Fibroblast of skin of right biceps (primary cell): Measurements from ENCODE around the gene RIPK1.
"Not testable (repeated sequence)": the region's sequence is repeated elsewhere in the genome, so short reads cannot be mapped to it uniquely, and the experiment has no call there.

Experiments used
- DNase-seq: peaks from one replicate; pipeline ENCODE4 v3.0.0-alpha.2; 2013

Gene RIPK1

DNA sequence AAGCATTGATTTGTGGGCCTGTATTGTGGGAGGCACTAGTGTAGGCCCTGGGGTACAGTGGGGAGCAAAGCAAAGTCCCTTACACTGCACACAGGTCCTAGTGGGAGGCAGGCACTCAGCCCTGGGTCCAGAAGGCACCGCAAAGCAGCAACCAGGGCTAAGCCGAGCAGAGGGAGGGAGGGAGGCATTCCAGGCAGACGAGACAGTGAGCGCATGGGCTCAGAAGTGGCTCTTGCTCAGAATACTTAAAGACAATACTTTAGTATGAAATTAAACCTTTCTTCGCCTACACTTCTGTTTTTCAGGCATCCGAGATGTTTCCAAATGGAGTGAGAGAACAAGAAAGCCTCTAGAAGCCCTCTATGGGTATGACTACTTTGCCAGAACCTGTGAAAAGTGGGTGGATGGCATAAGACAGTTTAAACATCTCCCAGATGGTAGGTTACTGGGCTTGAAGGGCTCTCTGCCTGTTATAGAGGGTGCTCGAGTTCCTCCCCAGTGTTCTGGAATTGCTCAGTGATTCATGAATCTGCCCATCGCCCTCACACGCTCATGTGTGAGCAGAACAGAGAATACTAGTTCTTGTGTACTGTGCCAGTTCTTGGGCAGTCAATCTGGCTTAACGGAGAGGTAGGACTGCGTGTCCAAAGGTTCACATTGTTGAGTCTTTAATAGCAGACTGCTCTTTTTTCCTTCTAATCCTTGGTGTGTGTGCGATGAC is 68.9 kb downstream of the RIPK1 start:
- peak; percentile 50 for DNase-seq

DNA sequence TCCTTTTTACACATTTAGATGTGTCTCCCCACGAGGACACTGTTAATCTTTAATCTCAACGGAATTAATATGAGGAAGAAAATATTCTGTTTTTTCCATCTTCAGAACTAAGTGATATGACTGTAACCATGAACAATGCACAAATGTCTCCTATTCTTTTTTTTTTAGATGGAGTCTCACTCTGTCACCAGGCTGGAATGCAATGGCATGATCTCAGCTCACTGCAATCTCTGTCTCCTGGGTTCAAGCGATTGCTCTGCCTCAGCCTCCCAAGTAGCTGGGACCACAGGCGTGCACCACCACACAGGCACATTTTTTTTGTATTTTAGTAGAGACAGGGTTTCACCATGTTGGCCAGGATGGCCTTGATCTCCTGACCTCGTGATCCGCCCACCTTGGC is 69.6 kb downstream of the RIPK1 start:
- peak; percentile 44 for DNase-seq

DNA sequence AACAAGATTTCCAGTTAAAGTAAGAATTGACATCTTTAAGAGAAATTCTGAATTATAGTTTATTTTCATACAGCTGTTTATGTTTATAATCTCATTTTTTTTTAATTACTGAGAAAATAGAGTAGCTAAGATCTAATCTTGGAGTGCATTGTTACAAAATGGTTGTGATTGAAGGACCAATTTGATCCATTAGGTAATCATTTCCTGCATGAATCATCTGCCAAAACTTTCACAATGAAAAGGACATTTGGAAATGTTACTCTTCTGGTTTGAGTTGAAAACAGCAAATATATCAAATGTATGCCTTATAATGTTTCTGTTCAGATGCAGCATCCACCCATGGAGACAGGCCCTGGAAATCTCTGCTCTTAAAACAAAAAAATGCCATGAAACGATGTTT is 70.0 kb downstream of the RIPK1 start:
- peak; percentile 49 for DNase-seq

DNA sequence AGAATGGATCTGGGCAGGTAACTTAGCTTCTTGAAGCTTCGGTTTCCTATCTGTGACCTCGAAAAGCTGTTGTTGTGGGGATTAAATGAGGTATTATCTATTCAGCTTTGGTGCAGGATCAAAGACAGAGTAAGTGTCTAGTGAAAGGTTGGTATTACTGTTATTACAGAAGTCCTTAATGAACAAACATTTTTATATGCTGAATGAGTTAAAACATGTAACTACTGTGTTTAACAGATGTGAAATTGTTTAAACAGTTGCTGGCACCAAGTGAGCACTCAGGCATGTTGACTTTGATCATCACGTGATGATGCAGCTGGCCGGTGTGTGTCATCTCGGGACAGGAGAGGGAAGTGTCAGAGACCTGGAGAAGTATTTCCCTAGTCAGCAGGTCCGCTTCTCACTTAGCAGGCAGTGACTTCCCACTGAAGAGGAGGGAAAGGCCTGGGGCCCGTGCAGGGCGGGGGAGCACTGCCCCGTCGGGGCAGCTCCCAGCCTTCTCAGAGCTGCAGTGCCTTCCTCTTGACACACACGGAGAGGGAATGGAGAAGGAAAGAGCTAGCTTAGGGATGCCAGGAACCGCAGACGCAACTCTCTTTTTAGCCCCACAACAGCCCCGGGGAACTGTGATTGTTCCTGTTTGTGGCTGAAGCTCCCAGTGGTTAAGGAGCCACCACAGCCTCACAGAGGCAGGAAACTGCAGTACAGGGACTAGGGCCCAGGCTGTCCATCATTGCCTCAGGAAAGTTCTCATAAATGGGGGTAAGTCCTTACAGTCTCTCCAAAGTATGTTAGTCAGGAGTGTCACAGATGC is 71.0 kb downstream of the RIPK1 start:
- peak; percentile 77 for DNase-seq

DNA sequence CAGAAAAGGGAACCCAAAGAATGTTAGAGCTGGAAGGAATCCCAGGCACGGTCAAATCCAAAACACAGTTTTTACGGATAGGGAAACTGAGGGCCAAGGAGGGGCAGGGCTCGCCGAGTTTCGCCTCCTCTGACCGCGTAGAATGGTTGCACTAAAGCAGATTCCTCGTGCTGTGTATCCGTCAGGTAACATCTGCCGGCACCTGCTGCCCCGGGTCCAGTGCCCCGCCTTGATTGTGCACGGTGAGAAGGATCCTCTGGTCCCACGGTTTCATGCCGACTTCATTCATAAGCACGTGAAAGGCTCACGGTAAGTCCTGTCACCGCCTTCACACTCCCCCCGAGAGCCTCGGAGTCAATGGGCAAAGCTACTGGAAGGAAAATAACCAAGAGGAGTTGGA is 71.9 kb downstream of the RIPK1 start:
- DNase-seq, result no peak

DNA sequence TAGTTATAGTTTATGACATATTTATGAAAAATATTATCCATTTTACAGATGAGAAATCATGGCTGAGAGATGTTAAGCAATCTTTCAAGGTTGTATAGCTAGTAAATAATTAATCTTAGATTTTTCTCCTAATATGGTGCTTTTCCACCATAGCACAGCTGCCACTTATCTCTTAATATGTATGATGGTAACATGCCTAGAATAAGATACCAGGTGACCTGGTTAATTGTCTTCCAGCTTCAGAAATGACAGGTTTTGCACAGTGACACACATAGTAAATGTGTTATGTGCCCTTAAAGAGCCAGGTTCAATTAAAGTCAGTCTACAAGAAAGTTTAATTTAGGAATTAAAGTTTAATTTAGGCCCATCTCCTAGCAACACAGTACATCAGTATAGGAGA is 74.2 kb downstream of the RIPK1 start:
- DNase-seq, result no peak

DNA sequence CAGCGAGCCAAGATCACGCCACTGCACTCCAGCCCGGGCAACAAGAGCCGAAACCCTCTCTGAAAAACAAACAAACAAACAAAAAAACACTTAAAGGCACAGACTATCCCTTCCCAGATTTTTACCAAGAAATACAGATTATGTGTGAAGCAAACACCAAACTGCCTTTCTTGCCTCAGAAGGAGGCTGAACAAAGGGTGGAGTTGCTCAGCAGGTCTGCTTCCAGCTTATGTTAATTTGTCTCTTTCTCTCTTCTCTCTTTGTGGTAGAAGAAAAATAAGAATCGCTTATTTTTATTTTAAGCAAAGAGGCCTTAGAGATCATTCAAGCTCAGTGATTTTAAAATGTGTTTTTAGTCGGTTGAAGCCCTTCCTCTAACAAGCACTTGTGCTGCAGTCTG is 74.9 kb downstream of the RIPK1 start:
- DNase-seq, result no peak

DNA sequence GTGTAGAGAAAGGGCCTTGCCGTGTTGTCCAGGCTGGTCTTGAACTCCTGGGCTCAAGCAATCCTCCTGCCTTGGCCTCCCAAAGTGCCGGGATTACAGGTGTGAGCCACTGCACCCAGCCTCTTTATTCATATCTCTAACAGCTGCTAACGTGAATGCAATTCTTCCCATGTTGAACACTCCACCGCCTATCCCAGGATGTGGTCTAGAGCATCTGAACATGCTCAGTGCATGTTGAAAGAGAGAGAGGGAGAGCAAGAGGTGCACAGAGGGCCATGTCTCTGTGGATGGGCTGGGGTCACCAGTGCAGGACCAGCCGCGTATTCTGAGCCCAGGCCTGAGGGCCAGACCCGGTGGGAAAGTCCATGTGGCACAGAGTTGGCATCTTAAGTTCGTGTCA is 76.3 kb downstream of the RIPK1 start:
- no peak for DNase-seq

DNA sequence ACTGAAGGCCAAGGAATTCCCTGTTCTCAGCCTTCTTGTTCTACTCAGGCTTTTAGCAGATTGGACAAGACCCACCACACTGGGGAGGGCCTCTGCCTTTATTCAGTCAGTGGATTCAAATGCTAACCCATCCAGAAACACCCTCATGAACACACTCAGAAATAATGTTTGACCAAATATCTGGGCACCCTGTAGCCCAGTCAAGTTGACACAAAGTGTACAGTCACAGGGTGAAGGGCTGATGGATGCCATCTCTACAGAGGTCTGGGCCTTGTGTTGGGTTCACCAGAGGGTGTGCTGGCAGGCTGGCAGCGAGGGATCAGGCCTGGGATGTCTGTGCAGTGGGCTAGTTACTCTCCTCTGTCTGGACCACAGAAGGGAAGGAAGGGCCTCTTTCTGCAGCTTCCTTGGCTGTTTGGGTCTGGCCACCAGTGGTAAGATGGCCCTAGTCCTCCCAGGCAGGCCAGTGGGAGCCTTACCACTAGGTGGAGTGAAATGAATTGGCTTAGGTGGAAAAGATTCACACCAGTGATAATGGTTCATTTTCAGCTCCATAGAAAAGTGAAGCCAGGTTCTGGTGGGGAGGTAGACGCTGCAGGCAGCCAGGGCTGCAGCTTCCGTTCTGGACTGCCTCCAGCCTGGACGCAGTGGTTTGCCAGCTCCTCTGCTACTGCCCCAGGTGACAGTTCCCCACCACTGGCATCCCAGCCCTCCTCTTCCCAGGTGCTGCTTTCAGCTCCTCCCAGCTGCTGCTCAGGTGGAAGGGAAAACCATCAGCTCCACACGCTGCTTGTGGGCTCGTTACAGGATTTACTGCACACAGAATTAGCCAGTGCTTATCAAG is 79.8 kb downstream of the RIPK1 start:
- DNase-seq, result no peak

DNA sequence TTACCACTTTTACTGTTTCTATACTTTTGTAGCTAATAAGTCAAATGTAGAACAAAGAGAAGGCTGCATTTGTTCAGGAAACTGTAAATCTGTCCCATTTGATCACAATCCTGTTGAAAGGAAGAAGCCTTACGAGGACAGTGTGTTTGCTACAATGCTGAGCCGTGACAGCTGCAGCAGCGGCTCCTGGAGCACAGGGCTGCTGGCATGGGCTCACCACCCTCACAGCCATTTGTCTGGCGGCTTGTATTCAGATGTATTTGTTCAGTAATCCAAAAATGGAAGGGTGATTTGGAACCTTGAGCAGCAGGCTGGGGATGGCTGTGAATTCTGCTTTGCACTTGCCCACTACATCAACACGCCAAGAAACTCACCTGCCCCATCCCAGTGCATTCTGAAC is 83.4 kb downstream of the RIPK1 start:
- no peak for DNase-seq

DNA sequence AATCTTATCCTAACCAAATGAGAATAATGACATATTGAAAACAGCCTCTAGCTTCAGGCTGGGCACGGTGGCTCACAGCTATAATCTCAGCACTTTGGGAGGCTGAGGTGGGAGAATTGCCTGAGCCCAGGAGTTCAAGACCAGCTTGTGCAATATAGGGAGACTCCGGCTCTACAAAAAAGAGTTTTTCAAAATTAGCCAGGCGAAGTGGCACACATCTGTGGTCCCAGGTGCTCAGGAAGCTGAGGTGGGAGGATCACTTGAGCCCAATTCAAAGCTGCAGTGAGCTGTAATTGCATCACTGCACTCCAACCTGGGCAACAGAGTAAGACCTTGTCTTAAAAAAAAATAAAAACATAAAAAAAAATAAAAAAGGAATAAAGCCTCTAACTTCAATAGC is 84.4 kb downstream of the RIPK1 start:
- no peak for DNase-seq

DNA sequence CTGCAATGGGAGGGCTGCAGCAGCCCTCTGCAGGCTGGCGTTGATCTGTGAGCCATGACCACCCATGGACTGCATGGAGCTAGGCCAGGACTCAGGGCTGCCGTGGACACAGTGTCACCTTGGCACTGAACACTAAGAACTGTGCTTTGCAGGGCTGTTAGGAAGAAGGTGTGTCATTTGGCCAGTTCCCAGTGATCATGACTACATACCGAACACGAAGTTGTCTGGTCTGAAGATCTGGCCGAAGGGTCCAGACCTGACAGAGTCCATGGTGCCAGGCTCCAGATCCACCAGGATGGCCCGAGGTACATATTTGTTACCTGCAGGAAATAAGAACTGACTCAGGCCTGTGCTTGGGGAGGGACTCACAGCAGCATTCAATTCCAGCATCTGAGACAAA is 87.1 kb downstream of the RIPK1 start:
- not testable (repeated sequence) for DNase-seq

DNA sequence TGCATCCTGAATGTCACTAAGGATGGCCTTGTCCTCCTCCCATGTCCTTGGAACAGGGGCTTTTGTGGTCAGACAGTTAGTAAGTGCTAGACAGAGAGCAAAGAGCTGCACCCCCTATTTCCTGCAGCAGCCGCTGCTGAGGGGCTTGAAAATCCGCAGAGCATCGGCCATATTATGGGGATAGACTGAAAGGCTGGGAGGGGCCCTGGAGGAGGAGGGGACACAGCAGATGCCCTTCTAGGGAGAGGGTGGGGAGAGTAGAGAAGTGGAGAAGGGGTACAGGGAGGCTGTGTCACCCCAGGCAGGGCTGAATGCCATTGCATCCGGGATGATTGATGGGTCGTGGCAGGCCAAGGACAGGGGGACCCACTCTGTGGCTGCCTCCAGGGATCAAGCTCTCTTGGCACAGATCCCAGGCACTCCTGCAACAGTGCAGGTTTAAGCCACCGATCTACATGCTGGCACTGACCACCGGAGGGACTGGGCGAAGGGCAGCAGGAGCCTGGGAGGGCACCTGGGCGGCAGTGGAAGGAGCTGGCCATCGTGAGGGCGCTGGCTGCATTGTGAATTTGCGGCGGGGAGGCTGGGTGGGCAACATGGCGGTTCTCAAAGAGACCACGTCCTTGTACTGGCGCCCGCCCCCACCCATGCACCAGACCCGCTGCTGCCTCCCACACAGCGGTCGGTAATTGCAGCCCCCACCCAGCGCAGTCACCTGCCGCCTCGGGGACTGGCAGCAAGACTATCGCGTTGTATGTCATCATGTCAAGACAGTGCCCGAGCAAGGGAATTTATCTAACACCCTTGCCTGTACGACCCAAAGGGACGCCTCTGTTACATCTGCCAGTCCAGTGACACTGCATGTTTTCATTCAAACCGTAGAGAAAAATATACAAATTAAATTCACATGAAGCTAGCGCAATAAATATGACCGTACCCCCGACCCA is 88.2 kb downstream of the RIPK1 start:
- peak; percentile 33 for DNase-seq

DNA sequence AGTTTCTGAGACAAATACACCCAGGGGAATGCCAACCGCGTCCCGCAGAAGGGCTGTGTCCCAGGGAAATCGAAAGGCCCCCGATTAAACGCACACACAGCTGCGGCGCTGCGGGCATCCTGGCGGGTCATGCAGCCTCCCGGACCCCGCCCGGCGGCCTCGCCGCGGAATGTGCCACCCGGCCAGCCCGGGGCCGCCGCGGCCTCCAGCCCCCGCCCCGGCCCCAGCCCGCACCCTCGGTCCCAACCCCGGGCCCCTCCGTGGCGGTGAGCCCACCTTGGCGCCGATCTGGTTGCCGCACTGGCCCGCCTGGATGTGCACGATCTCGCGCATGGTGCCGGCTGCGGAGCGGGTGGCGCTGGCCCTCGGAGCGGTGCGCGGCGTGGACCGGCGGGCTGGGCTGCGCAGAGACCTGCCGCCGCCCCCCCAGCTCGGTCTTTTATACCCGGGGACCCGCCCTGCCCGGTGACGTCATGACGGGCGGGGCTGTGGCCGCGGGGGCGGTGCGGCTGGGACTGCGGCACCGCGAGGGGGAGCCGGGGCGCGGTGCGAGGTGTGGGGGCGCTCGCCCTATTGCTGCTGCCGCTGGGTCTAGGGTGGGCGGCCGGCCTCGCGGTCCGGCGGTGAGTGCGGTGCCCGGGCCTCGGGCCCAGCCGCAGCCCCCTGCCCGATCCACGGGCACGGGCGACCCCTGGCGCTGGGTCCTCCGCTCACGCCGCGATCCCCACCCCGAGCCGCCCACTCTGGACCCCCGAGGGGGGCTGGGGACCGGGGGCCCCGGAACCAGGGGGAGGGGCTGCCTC is 89.0 kb downstream of the RIPK1 start, which contains the start of gene TUBB2A:
Gene TUBB2A (minus strand): TSS at position 414 of the 803 bp plus-strand sequence. CDS start 81 bp downstream, at position 333.
- DNase-seq, result peak; percentile 88

DNA sequence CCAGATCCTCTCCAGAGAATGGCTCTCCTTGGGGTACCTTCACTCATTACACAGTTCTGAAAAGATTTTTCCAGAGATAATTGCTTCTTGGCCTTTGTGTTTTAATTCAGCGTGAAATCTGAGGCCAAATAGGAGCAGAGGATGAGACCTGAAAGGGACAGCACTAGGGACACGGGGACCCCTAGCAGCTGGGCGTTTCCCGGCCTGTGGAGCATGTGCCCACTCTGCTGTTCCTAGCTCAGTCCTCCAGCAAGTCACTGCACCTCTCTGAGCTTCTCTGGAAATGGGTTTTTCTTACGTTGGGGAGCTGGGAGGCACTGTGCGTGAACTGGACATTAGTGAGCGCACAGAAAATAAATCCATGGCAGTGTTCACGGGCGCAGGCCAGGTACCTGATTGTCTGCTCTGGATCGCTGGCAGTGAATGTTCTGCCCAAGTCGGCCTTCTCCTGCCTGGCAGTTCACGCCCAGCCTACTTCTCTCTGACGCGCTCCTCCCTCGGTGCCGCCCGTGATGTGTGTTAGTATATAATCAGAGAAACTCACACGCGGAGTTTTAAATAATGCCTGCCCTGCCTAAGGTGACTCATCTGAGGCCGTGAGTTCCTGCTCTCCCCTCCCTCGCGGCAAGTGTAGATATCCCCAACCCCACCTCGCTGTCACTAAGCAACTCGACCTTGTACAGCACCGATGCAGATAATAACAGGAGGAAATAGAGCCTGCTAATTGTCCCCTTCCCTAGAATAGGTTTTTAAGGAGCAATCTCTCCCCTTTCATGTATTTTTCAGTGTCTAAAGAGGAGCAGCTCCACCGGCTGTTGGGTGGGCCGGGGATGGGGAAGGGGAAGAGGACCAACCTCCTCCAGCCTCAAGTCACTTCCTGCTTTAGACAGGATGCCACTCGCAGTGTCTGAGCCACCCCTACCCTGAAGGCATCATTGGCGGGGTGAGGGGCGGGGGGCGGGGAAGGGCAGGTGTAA is 91.8 kb downstream of the RIPK1 start:
- DNase-seq, result peak; percentile 18

DNA sequence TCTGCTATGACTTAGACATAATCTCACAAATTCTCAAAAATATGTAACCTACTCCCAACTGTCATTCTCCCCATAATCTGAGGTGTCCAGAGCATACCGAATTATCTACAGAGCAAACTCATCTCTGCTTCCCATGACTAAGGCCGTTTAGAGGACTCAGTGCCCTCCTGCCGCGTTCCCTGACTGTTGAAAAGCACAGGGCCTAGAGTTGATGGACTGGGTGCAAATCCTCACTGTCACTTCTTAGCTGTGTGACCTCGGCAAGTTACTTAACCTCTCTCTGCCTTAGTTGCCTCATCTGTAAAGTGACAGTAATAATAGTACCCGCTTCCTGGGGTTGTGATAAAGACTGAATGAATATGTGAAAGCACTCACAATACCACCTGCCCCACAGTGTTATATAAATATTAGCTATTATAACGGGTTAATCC is 93.8 kb downstream of the RIPK1 start:
- peak; percentile 28 for DNase-seq

DNA sequence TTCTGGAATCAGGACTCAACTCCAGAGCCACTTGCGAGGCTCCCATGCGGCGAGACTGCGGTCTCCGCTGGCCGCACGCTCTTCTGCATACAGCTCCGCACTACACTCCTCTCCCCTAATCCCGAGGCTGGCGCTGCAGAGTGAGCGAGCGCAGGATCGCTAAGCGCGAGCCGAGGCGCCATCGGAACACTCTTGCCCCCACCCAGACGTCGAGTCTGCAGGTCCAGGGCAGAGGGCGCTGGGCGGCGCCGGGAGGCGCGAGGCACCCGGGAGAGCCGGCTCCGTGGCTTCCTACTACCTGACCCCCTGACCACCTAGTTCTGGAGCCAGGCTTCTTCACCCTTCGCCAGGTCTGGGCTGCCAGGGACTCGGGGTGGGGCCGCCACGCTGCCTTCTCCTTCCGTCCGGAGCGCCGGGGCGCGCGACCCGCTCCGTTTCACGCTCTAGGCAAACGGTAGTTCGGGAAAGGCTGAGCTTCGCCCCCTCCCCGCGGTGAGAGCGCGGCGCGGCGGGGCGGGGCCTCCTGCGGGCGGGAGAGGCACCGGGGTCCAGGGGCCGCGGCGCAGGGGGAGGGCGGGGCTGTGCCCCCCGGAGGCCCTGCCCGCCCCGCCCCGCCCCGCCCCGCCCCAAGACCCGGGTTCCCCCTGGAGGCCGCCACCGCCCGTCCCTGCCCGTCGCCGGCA is 94.4 kb downstream of the RIPK1 start:
- peak; percentile 77 for DNase-seq

DNA sequence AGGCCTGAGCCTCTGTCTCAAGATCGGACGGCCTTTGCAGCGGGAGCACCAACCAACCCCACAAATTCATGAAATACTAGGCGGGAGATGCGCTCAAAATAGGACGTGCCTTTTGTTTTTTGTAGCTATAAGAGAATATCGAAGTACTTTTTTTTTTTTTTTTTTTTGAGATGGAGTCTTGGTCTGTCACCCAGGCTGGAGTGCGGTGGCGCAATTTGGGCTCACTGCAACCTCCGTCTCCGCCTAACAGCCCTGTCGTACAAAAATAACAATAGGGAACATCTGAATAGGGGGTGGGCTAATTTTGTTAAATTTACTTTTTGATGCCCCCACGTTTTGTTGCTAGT is 94.9 kb downstream of the RIPK1 start:
- no peak for DNase-seq

DNA sequence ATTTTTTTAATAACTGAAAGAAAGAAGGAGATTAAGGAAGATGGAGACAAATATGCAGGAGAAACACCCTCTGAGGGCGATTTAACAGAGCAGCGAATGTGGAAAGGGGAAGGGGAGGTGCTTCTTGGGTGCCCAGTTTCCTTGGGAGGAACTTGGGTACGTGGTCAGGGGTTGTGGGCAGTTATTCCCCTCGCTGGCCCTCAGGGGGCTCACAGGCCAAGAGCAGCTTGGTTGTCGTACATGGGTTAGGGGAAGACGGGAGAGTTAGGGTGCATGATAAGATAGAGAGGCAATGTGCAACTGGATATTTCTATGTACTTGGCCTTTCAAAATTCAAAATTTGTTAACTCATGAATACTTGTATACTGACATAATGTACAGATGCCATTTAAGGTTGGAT is 96.1 kb downstream of the RIPK1 start:
- no peak for DNase-seq
